ENCODE results near the gene CEP19.

CEP19 gene

DNA sequence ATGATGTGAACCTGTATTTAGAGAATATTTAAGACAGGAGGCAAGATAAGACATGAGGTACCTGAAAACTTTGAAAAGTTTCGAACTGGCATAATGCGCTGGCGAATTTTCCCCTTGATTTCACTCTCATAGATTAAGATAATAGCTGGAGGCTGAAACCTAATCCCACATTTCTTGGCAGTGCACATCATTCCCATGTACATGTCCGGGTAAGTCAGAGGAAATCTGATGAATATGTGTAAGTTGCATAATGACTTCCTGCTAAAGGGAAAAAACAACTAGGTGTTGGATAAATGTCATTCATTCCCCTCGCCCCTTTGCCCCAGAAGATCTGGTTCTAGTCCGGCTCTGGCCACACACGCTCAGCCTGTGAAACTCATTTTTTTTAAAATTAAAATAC, 3.6 kb downstream of the CEP19 start:
- no peak for DNase-seq

DNA sequence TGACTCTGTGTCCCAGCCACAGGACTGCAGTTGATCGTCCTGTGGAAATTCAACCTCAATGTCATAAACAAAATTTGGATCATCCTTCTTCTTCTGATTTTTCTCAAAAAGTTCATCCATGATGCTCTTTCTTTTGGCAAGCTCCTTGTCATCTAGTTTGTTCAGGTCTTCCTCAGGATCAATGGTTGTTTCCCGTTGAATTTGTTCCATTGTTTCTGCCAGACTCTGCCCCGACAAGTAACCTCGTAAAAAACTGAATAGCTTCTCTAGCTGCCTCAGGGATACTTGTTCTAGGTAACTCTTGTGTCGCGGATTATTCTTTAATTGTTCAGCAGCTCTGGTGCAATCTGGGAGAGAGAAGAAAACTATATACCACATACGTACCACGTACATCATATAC, 4.5 kb downstream of the CEP19 start:
- DNase-seq: no peak

DNA sequence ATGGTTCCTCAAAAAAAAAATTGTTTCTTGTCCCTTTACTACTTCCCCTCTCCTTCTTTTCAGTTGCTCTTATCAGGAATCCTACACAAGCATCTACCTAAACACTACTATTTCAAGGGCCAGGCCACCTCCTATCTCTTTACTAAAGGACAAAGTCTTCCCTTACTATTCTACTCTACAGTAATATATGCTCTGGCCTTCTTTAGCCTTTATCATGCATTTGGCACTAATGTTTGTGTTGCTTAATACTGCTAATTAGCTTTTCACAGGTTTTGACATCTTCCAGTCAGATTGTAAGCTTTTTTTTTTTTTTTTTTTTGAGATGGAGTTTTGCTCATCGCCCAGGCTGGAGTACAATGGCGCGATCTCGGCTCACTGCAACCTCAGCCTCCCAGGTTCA, 5.3 kb downstream of the CEP19 start:
- no peak for DNase-seq

DNA sequence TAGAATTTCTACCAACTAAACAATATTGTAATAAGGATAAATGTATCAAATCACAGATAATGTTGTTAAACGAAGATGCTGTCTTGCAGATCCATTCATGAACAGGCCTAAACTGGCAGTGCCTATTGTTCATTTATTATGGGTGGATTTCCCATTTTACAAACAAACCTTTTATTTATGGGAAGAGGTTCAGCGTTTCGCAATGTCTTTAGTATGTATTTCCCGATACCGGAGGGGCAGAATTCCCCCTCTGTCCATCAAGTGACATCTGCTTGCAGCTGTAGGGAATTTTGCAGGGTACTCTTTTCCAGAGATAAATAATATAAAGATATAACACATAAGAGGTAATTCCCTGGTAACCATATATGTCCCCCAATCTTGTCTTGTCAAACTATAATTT, 5.7 kb downstream of the CEP19 start:
- DNase-seq: no peak

DNA sequence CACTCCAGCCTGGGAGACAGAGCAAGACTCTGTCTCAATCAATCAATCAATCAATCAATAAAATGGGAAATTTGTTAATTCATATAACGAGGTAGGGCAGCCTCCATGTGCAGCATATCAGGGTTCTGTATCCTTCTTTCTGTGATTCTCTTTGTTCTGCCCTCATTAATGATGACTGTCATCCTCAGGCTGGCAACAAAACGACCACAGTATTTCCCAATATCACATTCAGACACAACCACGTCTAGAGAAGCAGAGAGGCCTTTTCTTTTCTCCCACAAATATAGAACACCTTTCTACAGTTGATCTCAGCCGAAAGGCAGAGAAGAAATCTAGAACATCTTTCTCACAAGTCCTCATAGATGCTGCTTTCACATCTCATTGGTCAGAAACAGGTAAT, 11.2 kb downstream of the CEP19 start:
- no peak for DNase-seq

DNA sequence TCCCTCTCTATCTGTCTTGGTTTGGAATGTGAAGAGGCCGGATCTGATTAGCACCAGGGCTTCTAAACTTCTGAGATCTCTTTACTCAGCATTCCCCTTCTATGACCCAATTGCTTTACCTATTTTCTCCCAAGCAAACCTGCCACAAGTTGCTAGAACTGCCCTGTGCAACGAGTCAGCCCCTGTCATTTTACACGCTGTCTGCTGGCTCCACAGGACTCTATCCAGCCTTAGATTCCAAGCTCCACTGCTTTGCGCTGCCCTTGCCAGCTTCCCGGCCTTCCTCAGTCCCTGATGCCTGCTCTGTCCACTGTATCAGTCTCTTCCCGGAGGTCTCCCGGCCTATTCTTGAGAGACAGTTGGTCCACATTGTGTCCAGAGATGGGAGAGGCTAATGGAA, 12.3 kb downstream of the CEP19 start:
- no peak for DNase-seq

DNA sequence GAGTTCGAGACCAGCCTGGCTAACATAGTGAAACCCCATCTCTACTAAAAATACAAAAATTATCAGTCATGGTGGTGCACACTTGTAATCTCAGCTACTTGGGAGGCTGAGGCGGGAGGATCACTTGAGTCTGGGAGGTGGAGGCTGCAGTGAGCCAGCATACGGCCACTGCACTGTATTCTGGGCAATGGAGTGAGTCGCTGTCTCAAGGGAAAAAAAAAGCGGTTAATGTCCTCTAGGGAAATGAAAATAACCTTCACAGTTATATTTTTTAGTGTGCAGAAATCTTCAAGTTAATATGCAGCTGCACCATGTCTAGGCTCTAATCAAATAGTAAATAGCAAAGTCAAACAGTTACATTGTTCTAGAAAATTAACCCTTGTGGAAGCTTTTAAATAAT, 14.8 kb downstream of the CEP19 start:
- DNase-seq: no peak

DNA sequence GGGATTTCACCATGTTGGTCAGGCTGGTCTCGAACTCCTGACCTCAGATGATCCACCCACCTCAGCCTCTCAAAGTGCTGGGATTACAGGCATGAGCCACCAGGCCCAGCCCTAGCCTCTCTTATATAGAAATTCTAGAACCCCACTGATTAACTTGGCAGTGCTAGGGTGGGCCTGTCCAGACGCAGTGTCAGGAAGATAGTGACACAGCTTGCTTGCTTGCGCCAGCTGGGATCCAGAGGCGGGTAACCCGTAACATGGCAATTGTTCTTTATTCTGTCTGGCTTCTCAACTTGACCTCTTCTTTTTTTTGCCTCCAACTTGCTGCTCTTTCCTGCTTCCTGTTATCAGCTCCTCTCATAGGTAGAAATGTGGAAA, 16.2 kb downstream of the CEP19 start:
- no peak for DNase-seq

DNA sequence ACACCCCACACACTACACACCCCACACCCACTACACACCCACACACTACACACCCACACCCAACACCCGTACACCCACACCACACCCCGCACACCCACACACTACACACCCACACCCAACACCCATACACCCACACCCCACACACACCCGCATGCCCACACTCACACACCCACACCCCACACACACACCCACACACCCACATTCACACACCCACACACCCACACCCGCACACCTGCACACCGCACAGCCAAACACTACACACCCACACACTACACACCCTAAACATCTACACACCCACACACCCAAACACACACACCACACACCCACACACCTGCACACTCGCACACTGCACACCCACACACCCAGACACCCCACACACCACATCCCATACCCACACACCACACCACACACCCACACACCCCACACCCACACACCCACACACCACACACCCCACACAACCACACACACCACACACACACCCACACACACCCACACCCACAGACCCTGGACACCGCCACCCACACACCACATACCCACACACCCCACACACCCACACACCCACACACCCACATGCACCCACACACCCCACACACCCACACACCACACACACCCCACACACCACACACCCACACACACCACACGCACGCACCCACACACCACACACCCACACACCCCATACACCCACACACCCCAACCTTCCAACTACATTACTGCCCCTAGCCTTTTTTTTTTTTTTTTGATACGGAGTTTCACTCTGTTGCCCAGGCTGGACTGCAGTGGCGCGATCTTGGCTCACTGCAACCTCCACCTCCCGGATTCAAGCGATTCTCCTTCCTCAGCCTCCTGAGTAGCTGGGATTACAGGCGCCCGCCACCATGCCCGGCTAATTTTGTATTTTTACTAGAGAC, 16.9 kb downstream of the CEP19 start:
- no peak for DNase-seq

DNA sequence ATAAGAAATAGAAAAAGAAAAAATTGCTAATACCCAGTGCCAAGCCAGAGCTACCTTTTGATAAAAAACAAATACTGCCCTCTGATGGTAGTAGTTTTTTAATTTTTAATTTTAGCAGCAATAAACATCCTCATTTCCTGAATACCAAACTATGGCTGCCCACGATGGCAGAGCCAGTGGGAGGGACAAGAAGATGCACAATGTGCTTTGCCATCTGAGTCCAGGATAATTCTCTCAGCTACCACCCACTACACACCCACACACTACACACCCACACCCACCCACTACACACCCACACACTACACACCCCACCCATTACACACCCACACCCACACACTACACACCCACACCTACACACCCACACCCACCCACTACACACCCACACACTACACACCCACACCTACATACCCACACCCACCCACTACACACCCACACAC, 17.8 kb downstream of the CEP19 start:
- DNase-seq: no peak

DNA sequence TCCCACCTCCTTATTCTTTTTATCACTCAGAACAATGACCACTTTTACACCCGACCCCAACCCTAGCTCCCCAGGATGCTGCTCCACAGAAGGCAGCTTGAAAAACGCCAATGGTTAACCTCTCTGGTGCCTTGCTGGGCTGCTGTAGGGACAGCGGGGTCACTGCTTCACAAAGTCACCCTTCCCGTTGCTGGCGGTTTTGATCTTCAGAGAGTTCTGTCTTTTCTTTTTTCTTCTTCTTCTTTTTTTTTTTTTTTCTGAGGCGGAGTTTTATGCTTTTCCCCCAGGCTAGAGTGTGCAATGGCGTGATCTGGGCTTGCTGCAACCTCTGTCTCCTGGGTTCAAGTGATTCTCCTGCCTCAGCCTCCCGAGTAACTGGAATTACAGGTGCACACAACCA, 20.7 kb downstream of the CEP19 start:
- DNase-seq: no peak

DNA sequence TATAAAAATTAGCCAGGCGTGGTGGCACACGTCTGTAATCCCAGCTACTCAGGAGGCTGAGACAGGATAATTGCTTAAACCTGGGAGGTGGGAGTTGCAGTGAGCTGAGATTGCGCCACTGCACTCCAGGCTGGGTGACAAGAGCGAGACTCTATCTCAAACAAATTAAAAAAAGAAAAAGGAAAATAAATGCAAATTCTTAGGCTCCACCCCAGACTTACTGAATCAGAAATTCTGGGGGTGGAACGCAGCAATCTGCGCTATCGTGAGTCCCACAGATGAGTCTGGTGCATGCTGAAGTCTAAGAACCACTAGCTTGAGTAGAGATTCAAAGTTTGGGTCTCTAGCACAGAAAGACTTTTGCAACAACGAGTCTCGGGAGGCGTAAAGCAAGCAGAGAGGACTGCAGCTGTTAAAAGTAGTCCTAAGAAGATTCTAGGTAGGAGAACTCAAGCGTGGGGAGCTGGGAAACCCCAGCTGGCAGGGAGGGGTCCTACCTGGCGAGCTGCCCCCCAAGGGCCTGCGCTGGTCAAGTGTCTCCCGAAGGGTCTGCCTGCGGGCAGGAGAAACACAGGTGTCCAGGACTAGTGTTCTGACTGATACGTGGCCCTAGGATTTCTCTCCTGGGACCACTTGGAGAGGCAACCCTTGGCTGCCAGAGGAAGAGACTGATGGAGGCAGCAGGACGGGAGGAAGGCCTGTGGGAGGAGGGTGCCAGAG, 21.9 kb downstream of the CEP19 start:
- DNase-seq: no peak

DNA sequence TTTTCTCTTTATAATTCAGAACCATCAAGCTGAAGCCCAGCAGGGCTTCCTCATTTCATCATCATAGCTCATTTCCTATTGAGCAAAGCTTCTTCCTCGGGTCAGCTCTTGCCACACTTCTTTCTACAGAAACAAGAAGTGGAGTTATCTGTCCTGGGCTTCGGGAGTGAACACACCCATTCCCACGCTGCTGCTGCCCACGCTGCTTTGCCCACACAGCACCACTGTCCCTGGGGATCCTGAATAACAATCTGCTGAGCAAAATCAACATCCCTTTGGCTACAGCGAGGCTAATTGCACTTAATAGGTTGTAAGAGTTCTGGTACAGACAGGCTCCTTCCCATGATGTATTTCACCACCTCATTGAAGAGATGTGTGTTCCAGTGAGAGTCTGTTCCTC, 23.7 kb downstream of the CEP19 start:
- no peak for DNase-seq

DNA sequence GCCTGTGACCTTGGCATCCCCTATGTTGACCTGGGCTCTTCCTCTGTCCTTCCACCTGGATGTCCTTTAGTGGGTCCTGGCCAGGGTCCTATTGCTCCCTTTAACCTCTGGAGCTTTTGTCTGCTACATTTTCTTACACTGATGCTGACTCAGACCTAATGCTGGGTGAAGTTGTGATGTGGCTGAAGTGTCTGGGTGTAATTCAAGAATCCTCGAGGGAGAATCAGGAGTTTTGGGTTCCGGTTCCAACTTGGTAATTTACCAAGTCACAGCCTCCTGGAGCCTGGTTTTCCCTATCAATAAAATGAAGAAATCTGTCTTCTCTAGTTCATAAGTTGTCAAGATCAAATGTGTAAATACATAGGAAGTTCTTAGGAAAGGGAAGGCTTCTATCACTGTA, 25.6 kb downstream of the CEP19 start:
- DNase-seq: no peak

DNA sequence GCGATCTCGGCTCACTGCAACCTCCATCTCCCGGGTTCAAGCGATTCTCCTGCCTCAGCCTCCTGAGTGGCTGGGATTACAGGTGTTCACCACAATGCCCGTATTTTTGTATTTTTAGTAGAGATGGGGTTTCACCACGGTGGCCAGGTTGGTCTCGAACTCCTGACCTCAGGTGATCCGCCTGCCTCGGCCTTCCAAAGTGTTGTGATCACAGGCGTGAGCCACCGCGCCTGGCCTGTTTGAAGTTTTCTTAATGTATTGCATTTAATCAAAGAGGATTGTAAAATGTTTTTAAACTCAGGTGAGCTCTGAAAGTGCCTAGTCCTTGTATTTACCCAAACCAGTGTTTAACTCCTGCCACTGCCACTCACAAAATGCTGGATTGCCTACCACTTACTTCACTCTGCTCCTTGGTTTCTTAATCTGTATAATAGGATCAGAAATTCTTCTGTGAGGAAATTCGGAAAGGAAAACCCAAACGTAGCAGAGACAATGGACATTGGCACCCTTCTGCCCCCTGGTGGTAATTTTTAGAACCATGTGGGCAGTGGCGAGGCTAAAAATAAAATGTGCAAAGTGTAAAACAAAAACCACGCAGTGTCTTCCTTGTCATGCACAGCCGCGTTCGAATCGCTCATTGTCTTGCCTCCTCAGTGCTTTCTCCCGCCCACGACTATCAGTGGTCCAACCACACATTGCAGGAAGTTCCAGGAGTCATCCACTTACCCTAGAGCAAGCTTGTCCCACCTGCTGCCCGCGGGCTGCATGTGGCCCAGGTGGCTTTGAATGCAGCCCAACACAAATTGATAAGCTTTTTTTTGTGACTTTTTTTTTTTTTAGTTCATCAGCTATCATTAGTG, 27.3 kb downstream of the CEP19 start:
- peak; percentile 64 for DNase-seq

DNA sequence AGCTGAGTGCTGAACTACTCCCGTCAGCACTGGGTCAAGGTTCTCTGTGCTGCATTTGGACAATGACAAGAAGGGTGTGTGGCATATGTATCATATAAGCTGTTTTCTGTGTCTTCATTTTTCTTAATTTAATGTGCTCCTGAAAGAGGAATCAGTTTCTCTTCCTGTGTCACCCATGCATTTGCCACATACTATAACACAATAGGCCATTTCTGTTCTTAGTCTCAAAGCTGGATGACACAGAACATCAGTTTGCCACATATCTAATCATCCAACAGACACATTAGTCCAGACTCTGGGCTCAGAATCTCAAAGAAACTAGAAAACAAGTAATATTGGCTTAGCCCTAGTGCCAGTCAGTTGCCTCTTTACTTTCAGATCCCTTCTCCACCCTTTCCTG, 34.1 kb downstream of the CEP19 start:
- no peak for DNase-seq

DNA sequence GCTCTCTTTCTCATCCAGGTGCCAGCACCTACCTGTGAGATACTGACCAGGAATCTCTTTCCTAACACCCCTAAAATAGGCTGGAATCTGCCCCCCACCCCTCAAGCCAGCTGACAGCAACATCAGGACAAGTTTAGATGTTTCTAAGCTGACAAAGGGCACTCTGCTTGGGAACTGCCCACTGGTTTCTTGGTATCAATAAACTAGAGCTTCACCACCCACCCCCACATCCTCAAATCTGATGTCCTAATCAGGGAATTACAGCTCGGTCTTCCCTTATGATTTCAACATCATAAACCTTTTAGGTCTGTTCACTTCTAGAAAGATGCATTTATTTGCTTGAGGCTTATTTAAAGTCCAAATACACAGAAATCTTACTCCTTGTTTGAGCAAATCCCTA, 34.7 kb downstream of the CEP19 start:
- no peak for DNase-seq

DNA sequence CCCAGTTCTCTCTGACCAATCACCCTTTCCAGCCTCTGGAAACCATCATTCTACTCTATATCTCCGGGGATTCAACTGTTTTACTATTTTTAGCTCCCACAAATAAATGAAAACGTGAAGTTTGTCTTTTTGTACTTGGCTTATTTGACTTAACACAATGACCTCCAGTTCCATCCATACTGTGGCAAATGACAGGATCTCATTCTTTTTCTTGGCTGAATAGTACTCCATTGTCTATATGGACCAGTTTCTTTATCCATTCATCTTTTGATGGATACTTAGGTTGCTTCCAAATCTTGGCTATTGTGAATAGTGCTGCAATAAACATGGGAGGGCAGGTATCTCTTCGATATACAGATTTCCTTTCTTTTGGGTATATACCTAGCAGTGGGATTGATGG, 38.4 kb downstream of the CEP19 start:
- no peak for DNase-seq

DNA sequence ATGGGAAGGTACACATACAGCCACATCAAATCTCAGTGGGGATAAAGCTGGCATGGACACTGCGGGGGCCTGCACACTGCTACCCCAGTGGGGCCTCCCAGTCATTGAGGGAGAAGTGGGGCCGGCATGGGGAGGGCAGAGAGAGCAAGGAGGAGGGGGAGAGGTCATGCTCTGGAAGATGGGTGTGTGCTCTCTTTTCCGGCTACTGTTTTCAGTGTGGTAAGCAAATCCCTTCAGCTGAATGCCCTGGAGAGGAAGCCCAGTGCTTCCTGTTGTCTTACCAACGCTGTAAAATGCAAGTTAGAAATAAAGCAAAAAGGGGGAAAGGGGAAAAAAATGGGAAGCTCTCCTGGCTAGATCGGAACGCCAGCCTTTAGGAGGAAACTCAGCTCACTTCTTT, 41.7 kb downstream of the CEP19 start:
- no peak for DNase-seq

DNA sequence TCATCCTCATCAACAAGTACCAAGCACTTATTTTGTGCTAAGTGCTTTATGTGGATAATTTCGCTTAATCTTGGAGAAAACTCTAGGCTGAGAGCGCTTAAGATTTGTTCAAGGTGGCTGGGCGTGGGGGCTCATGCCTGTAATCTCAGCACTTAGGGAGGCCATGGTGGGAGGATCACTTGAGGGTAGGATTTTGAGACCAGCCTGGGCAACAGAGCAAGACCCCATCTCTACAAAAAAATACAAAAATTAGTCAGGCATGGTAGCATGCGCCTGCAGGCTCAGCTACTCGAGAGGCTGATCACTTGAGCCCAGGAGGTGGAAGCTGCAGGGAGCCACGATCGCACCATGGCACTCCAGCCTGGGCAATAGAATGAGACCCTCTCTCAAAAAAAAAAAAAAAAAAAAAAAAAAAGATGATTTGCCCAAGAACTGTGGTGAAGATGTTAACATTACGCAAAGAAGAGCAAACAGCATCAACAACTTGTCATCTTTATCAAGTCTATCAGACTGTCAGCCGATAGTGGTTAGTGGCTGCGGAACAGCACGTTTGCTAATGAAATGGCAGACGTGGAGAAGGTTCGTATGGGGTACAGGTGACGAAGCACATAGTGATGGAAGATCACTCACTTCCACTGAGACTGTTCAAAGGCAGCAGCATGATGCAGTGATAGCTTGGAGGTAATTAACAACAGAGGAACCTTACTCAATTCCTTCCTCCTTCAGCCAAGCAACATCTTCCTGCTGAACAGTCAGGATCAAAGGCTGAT, 44.8 kb downstream of the CEP19 start:
- no peak for DNase-seq

DNA sequence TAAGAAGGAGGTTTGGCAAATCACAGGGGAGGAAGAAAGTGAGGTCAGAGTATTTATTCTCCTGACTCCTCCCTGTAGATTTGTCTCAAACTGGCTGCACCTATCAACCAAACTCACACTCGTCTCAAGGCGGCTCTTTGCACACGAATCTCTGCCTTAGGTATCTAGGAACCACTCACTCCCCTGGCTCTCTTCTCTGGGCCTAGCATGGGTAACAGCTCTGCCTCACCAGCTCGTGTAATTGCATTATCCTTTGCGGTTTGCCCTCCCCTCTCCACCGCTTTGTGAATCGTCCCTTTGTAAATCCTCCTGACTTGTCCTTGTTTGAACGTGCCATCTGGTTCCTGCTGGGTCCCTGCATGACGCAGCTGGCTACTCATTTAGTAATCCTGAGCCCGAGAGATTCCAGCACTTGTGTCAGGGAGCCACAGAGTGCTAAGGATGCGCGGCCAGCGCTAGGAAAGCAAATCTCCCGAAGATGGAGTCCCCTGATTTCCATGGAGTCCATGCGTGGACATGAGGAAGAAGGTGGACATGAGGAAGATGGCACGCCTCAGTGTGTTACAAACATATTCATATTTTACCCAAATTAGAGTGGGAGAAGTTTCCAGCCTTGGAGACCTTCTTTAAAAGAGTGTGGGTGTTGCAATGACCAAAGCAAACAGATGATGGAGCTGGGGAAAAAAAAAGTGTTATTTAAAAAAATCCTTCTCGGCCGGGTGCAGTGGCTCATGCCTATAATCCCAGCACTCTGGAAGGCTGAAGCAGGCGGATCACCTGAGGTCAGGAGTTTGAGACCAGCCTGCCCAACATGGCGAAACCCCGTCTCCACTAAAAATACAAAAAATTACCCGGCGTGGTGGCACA, 45.8 kb downstream of the CEP19 start:
- DNase-seq: no peak

All from right hindlimb (tissue), 1 donor.